ENCODE data around the gene PLP1. TPM values are rescaled to one million over a fixed set of nuclear protein-coding genes. Genes with fewer than 3 reads are reported as not detected.

The PLP1 gene
- total and polyA plus RNA-seq, 2 of the 8 experiments (the other 6 are each of a cell fraction or from before 2014, with no cell fraction given), result 49.2 to 218 TPM

DNA sequence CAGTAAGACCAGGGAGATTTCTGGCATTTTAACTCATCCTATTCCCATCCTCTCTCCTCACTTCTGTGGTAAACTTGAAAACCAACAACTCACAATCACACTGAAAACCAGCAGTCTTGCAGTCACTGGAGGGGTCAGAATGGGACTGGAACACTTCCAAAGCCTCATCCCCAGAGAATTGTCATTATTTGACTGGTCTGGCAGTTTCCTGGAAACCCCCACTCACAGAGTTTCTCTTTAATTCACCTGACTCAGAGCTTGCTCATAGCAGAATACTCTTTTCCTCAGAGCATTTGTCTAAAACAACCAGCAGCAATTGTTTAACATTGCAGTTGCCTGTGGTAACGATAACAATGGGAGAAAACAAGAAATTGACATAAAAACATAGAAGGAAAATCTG, 62.8 kb downstream of the PLP1 start:
- H3K79me1 ChIP-seq (ENCODE audit: low read depth, low read length), result no peaks in the 10 kb centered on the region
- H3K14ac ChIP-seq (ENCODE audit: insufficient read length), result no peak overlapping the region
- DNase-seq (ENCODE audit: low read depth in 1 of 2, low spot score in 2 of 2), result no peak
- H3K4ac ChIP-seq (replicated peaks; ENCODE audit: insufficient read length, low read depth, low read length), result no peak overlapping the region
- no peaks in the 10 kb centered on the region for H3K27me3 ChIP-seq (replicated peaks in 1 of 4; ENCODE audit: control insufficient read depth in 3 of 4, extremely low read depth in 1 of 4, insufficient read depth in 3 of 4, low read length in 3 of 4)
- H2BK20ac ChIP-seq (ENCODE audit: low read length), result no peak overlapping the region
- H2BK15ac ChIP-seq (ENCODE audit: low read length), result no peak overlapping the region
- ChIA-PET POLR2A (ENCODE audit: partially characterized antibody) (no interaction called here), CTCF (ENCODE audit: partially characterized antibody) (interaction anchor here (0.8 kb wide), 1 partner anchor 297 kb away, joined by 3 read pairs; no protein-coding TSS in a partner anchor)
- no peak overlapping the region for H3K23ac ChIP-seq (ENCODE audit: insufficient read length)
- FAIRE-seq, result no peak
- no peaks in the 10 kb centered on the region for H3K36me3 ChIP-seq (ENCODE audit: control insufficient read depth in 2 of 4, insufficient read depth in 4 of 4, low read length in 3 of 4)
- H3K4me2 ChIP-seq (ENCODE audit: insufficient read depth in 1 of 2, low read depth in 2 of 2, low read length in 2 of 2), result no peak overlapping the region
- no peak overlapping the region for H3K27ac ChIP-seq (ENCODE audit: low read depth, low read length)
- no peak overlapping the region for H2BK12ac ChIP-seq (ENCODE audit: low read depth, low read length)
- no peak overlapping the region for H2BK120ac ChIP-seq (replicated peaks; ENCODE audit: low read depth, low read length)
- H4K20me1 ChIP-seq (replicated peaks in 1 of 2; ENCODE audit: control insufficient read depth in 1 of 2, insufficient read depth in 2 of 2, low read length in 2 of 2), result no peaks in the 10 kb centered on the region
- H4K8ac ChIP-seq (ENCODE audit: extremely low read depth, insufficient read depth, low read length), result no peak overlapping the region
- H2AFZ ChIP-seq (ENCODE audit: low read length), result no peak overlapping the region
- no peak overlapping the region for H2AK5ac ChIP-seq (ENCODE audit: low read depth, low read length)
- H3K23me2 ChIP-seq (ENCODE audit: low read depth, low read length), result no peaks in the 10 kb centered on the region
- TF ChIP-seq NANOG (IDR thresholded peaks at IDR 0.05; ENCODE audit: insufficient read depth, low read depth, low read length, poor library complexity, severe bottlenecking) (no peak), GABPA (IDR thresholded peaks at IDR 0.05; ENCODE audit: borderline replicate concordance, insufficient read depth, low read length) (no peak)
- no peak overlapping the region for H3K9ac ChIP-seq (replicated peaks in 1 of 4; ENCODE audit: extremely low read depth in 1 of 4, low read depth in 3 of 4, low read length in 3 of 4)
- H3K18ac ChIP-seq (ENCODE audit: extremely low read depth, low read length), result no peak overlapping the region
- H4K91ac ChIP-seq (replicated peaks; ENCODE audit: insufficient read length, low read length), result no peak overlapping the region
- H3K4me3 ChIP-seq (ENCODE audit: extremely low read depth in 1 of 4, insufficient read depth in 2 of 4, low read depth in 3 of 4, low read length in 4 of 4), result no peak overlapping the region
- no peak overlapping the region for H3K56ac ChIP-seq (replicated peaks; ENCODE audit: insufficient read length, low read depth, low read length)
- H3K4me1 ChIP-seq (replicated peaks in 1 of 4; ENCODE audit: control insufficient read depth in 3 of 4, insufficient read depth in 4 of 4, low read length in 3 of 4), result no peaks in the 10 kb centered on the region
- no peak overlapping the region for H4K5ac ChIP-seq (ENCODE audit: insufficient read length, low read depth, low read length)
- H3K9me3 ChIP-seq (ENCODE audit: insufficient read depth in 2 of 2, low read depth in 1 of 2, low read length in 1 of 2), result no peaks in the 10 kb centered on the region
- H2BK5ac ChIP-seq (ENCODE audit: low read depth, low read length), result no peak overlapping the region
- 100% methylated on average over 1 of the region's 1 CpG; no CpG with 5 or more reads in 1 of the 2 experiments for WGBS, 2 experiments (ENCODE audit: extremely low coverage in 1 of 2, insufficient coverage in 1 of 2, insufficient read length in 1 of 2, insufficient replicate concordance in 2 of 2, low coverage in 1 of 2, low lambda C conversion rate in 2 of 2, missing lambda C conversion rate in 1 of 2)
- no peaks in the 10 kb centered on the region for H3K79me2 ChIP-seq (ENCODE audit: control insufficient read depth in 1 of 2, insufficient read depth in 2 of 2, low read length in 2 of 2)

Other genes with a start within 250 kb of the PLP1 start
- gene TCEAL4, start 191.3 kb upstream of the PLP1 start, total RNA-seq (2021; fragmentation: NEBNext Ultra II Directional; extraction: Animal tissue kit (Norgen Biotek cat#: 25700)), result 51.3 and 53.0 TPM in 2 replicates
- 7.3 and 10.1 TPM in 2 replicates for gene TCEAL4, start 191.3 kb upstream of the PLP1 start, polyA plus RNA-seq (2011; rRNA removed)
- gene TCEAL3, start 168.9 kb upstream of the PLP1 start, total RNA-seq (2021; fragmentation: NEBNext Ultra II Directional; extraction: Animal tissue kit (Norgen Biotek cat#: 25700)), result 12.0 and 12.9 TPM in 2 replicates
- gene TCEAL3, start 168.9 kb upstream of the PLP1 start, polyA plus RNA-seq (2011; rRNA removed), result 3.5 and 4.4 TPM in 2 replicates
- 3.9 TPM in 2 replicates for gene TCEAL1, start 147.9 kb upstream of the PLP1 start, total RNA-seq (2021; fragmentation: NEBNext Ultra II Directional; extraction: Animal tissue kit (Norgen Biotek cat#: 25700))
- 3.0 and 4.1 TPM in 2 replicates for gene TCEAL1, start 147.9 kb upstream of the PLP1 start, polyA plus RNA-seq (2011; rRNA removed)
- 340 and 373 TPM in 2 replicates for gene MORF4L2, start 90.1 kb upstream of the PLP1 start, total RNA-seq (2021; fragmentation: NEBNext Ultra II Directional; extraction: Animal tissue kit (Norgen Biotek cat#: 25700))
- 113 and 235 TPM in 2 replicates for gene MORF4L2, start 90.1 kb upstream of the PLP1 start, polyA plus RNA-seq (2011; rRNA removed)
- gene TMEM31, start 65.9 kb upstream of the PLP1 start, total RNA-seq (2021; fragmentation: NEBNext Ultra II Directional; extraction: Animal tissue kit (Norgen Biotek cat#: 25700)), result not detected in 2 replicates
- 0.31 and 0.65 TPM in 2 replicates for gene TMEM31, start 65.9 kb upstream of the PLP1 start, polyA plus RNA-seq (2011; rRNA removed)
- 0.46 and 0.56 TPM in 2 replicates for gene RAB9B, start 55.4 kb downstream of the PLP1 start, total RNA-seq (2021; fragmentation: NEBNext Ultra II Directional; extraction: Animal tissue kit (Norgen Biotek cat#: 25700))
- gene RAB9B, start 55.4 kb downstream of the PLP1 start, polyA plus RNA-seq (2011; rRNA removed), result 0.13 and 0.26 TPM in 2 replicates
- 9.8 and 11.7 TPM in 2 replicates for gene TMSB15B, start 185.8 kb downstream of the PLP1 start, total RNA-seq (2021; fragmentation: NEBNext Ultra II Directional; extraction: Animal tissue kit (Norgen Biotek cat#: 25700))
- 6.8 and 12.1 TPM in 2 replicates for gene TMSB15B, start 185.8 kb downstream of the PLP1 start, polyA plus RNA-seq (2011; rRNA removed)
- gene H2BW1, start 236.9 kb downstream of the PLP1 start, total RNA-seq (2021; fragmentation: NEBNext Ultra II Directional; extraction: Animal tissue kit (Norgen Biotek cat#: 25700)), result not detected in 2 replicates
- gene H2BW1, start 236.9 kb downstream of the PLP1 start, polyA plus RNA-seq (2011; rRNA removed), result not detected in 2 replicates